Neutrophil (primary cell): Measurements from ENCODE around the gene GTF3C5.

Source experiments
- H3K27ac ChIP-seq: fragments of 200-600 bp; sonication (generic); 2 replicates; pipeline ENCODE4 v1.5.1; 2016; ENCODE audit warnings: mild to moderate bottlenecking, moderate library complexity
- H3K27me3 ChIP-seq: fragments of 200-600 bp; sonication (generic); 2 replicates; pipeline ENCODE4 v1.6.0; 2016; ENCODE audit warnings: mild to moderate bottlenecking
- H3K36me3 ChIP-seq: fragments of 200-600 bp; sonication (generic); 2 replicates; pipeline ENCODE4 v1.5.1; 2017
- H3K4me1 ChIP-seq, 2 experiments: fragments of 200-600 bp in 1 of 2; sonication (generic) in 1 of 2; 1 replicate in 1 of 2; 2 replicates in 1 of 2; pipeline versions ENCODE4 v1.5.1 to v1.6.1; 2013 to 2016; ENCODE audit warnings: low read depth in 1 of 2, low read length in 1 of 2, mild to moderate bottlenecking in 1 of 2, moderate library complexity in 1 of 2; ENCODE audit not compliant: control insufficient read depth in 1 of 2, insufficient read depth in 1 of 2
- H3K4me3 ChIP-seq, 2 experiments: fragments of 200-600 bp in 1 of 2; sonication (generic) in 1 of 2; 1 replicate in 1 of 2; 2 replicates in 1 of 2; pipeline ENCODE4 v1.5.1; 2013 to 2016; ENCODE audit warnings: low read depth in 1 of 2, low read length in 1 of 2, mild to moderate bottlenecking in 1 of 2, moderate library complexity in 1 of 2
- H3K9me3 ChIP-seq: fragments of 200-600 bp; sonication (generic); 2 replicates; pipeline ENCODE4 v1.5.1; 2016
- CTCF ChIP-seq: fragments of 200-600 bp; sonication (generic); IDR thresholded peaks from 2 replicates; pipeline ENCODE4 v1.5.1; 2016; ENCODE audit warnings: antibody characterized with exemption

Gene GTF3C5

GRCh38 chr9:133028221-133028620, 2.6 kb upstream of the GTF3C5 start:
- Histone ChIP-seq H3K4me1 (peaks cover 16 to 17% of the 10 kb centered on the region in 2 experiments), H3K4me3 (no peak overlapping the region), H3K9me3 (no peaks in the 10 kb centered on the region), H3K36me3 (peaks cover 3% of the 10 kb centered on the region), H3K27me3 (no peaks in the 10 kb centered on the region), H3K27ac (no peak overlapping the region)
- TF ChIP-seq CTCF: no peak

- Histone ChIP-seq H3K4me3 (peak overlapping the region; percentile 86 to 91), H3K4me1 (peaks cover 15 to 17% of the 10 kb centered on the region in 2 experiments), H3K27ac (peak overlapping the region; percentile 89), H3K36me3 (peaks cover 7% of the 10 kb centered on the region), H3K27me3 (no peaks in the 10 kb centered on the region), H3K9me3 (no peaks in the 10 kb centered on the region)
- TF ChIP-seq CTCF: no peak
Observed at GRCh38 chr9:133029994-133030316, 842 bp upstream of the GTF3C5 start.

GRCh38 chr9:133031130-133031422, 279 bp downstream of the GTF3C5 start:
- H3K4me1 ChIP-seq: peaks cover 20 to 23% of the 10 kb centered on the region in 2 experiments
- no peak for TF ChIP-seq CTCF

GRCh38 chr9:133031496-133031911, 707 bp downstream of the GTF3C5 start:
- H3K36me3 ChIP-seq: peaks cover 7% of the 10 kb centered on the region
- no peaks in the 10 kb centered on the region for H3K27me3 ChIP-seq
- no peak for TF ChIP-seq CTCF
- H3K27ac ChIP-seq: peak overlapping the region; percentile 89
- H3K9me3 ChIP-seq: no peaks in the 10 kb centered on the region
- H3K4me3 ChIP-seq: peak overlapping the region; percentile 86 to 91
- peaks cover 20 to 23% of the 10 kb centered on the region in 2 experiments for H3K4me1 ChIP-seq

More at GRCh38 chr9:133031130-133031422, 279 bp downstream of the GTF3C5 start:
- H3K27me3 ChIP-seq: no peaks in the 10 kb centered on the region
- H3K36me3 ChIP-seq: peaks cover 7% of the 10 kb centered on the region
- no peaks in the 10 kb centered on the region for H3K9me3 ChIP-seq
- peak overlapping the region; percentile 89 for H3K27ac ChIP-seq
- H3K4me3 ChIP-seq: peak overlapping the region; percentile 86 to 91

- no peak for TF ChIP-seq CTCF
- Histone ChIP-seq H3K27me3 (no peaks in the 10 kb centered on the region), H3K36me3 (peaks cover 7% of the 10 kb centered on the region), H3K4me3 (peak overlapping the region in 1 of 2 experiments; percentile 86), H3K27ac (no peak overlapping the region), H3K4me1 (peaks cover 20 to 23% of the 10 kb centered on the region in 2 experiments), H3K9me3 (no peaks in the 10 kb centered on the region)
Observed at GRCh38 chr9:133032171-133032570, 1.4 kb downstream of the GTF3C5 start.

GRCh38 chr9:133035669-133036068, 4.9 kb downstream of the GTF3C5 start:
- H3K27ac ChIP-seq: no peak overlapping the region
- no peaks in the 10 kb centered on the region for H3K27me3 ChIP-seq
- H3K9me3 ChIP-seq: no peaks in the 10 kb centered on the region
- no peak for TF ChIP-seq CTCF
- H3K4me1 ChIP-seq: peaks cover 12 to 16% of the 10 kb centered on the region in 2 experiments
- no peak overlapping the region for H3K4me3 ChIP-seq
- peaks cover 7% of the 10 kb centered on the region for H3K36me3 ChIP-seq
